Activated CD8-positive, alpha-beta T cell treated with anti-CD3 and anti-CD28 coated beads for 36 hours (primary cell): ENCODE measurements around the gene STRA8. TPM values are rescaled to one million over a fixed set of nuclear protein-coding genes. Genes with fewer than 3 reads are reported as not detected.

Experiments used
- ATAC-seq: fragments of 200-7000 bp; cut with Tn5 transposase; one replicate; pipeline ENCODE4 v1.10.0; 2021; ENCODE audit warnings: mild to moderate bottlenecking, moderate library complexity
- CTCF ChIA-PET: fragments of 350-600 bp; sonication (Branson Sonifier 250); formaldehyde crosslinking; loops from one replicate; lab custom pipeline; 2021; ENCODE audit warnings: antibody characterized with exemption; lab: Charles Lee
- POLR2A ChIA-PET: fragments of 350-600 bp; sonication (Branson Sonifier 250); formaldehyde crosslinking; loops from one replicate; lab custom pipeline; 2021; ENCODE audit warnings: antibody characterized with exemption; lab: Charles Lee
- DNase-seq: peaks from one replicate; pipeline ENCODE4 v3.0.0-alpha.2; 2020
- H3K27ac Mint-ChIP-seq: one replicate; pipeline ENCODE4 v1.8.0; 2021; ENCODE audit warnings: mild to moderate bottlenecking, mixed read lengths
- H3K27me3 Mint-ChIP-seq: one replicate; pipeline ENCODE4 v1.8.0; 2021; ENCODE audit warnings: mixed read lengths
- H3K36me3 Mint-ChIP-seq: one replicate; pipeline ENCODE4 v1.8.0; 2021; ENCODE audit warnings: low read depth, mixed read lengths
- H3K4me1 Mint-ChIP-seq: one replicate; pipeline ENCODE4 v1.8.0; 2021; ENCODE audit warnings: low read depth, mixed read lengths
- H3K4me3 Mint-ChIP-seq: one replicate; pipeline ENCODE4 v1.8.0; 2021; ENCODE audit warnings: mild to moderate bottlenecking, moderate library complexity, mixed read lengths
- H3K9me3 Mint-ChIP-seq: one replicate; pipeline ENCODE4 v1.8.0; 2021; ENCODE audit warnings: mixed read lengths
- CTCF ChIP-seq: fragments of 200-600 bp; IDR thresholded peaks from one replicate; pipeline ENCODE4 v1.8.0; 2022; ENCODE audit warnings: antibody characterized with exemption, mild to moderate bottlenecking
- intact Hi-C: fragments of 100-400 bp; cut with micrococcal nuclease; formaldehyde crosslinking; loops from one replicate; pipeline ENCODE4 v1.10.0; 2022
- total RNA-seq, 2 experiments: library from RNA; stranded (reverse); gene quantifications; one replicate each; pipeline ENCODE4 v1.2.3, GENCODE V29; 2021

STRA8 gene
- total RNA-seq, 2 experiments from 2014 or later, result not detected

GRCh38 chr7:135283959-135284638, 50.5 kb downstream of the STRA8 start:
- Mint-ChIP-seq H3K27me3 (peaks cover 5% of the 10 kb centered on the region), H3K27ac (no peak overlapping the region), H3K4me1 (peaks cover 8% of the 10 kb centered on the region), H3K4me3 (no peak overlapping the region), H3K9me3 (no peaks in the 10 kb centered on the region), H3K36me3 (no peaks in the 10 kb centered on the region)
- DNase-seq (no peak), ATAC-seq (no peak)
- ChIA-PET POLR2A (no interaction called here), CTCF (interaction anchor here (1.0 kb wide), 1 partner anchor 34 kb away, joined by 3 read pairs; no protein-coding TSS in a partner anchor)
- no peak for TF ChIP-seq CTCF
- intact Hi-C loops, result loop anchor here (5.0 to 10.0 kb wide), 3 partner anchors 53 to 271 kb away; partner anchors contain the start of genes CNOT4 and NUP205

GRCh38 chr7:135285547-135286233, 52.1 kb downstream of the STRA8 start:
- no peak overlapping the region for H3K4me3 Mint-ChIP-seq
- H3K9me3 Mint-ChIP-seq, result no peaks in the 10 kb centered on the region
- ChIA-PET CTCF (interaction anchor here (1.1 to 2.3 kb wide), 4 partner anchors 11 to 360 kb away, joined by 4 to 6 read pairs (median 5); no protein-coding TSS in a partner anchor), POLR2A (interaction anchor here (0.7 kb wide), 1 partner anchor 50 kb away, joined by 3 read pairs; no protein-coding TSS in a partner anchor)
- H3K27ac Mint-ChIP-seq, result no peak overlapping the region
- ATAC-seq (no peak), DNase-seq (no peak)
- peaks cover 3% of the 10 kb centered on the region for H3K27me3 Mint-ChIP-seq
- H3K4me1 Mint-ChIP-seq, result peaks cover 8% of the 10 kb centered on the region
- no peaks in the 10 kb centered on the region for H3K36me3 Mint-ChIP-seq
- TF ChIP-seq CTCF, result no peak
- intact Hi-C loops, result loop anchor here (10.0 kb wide), 1 partner anchor 269 kb away; the partner anchor contains the start of gene NUP205

- CTCF ChIA-PET, result interaction anchor here (1.0 to 2.3 kb wide), 3 partner anchors 13 to 358 kb away, joined by 3 to 6 read pairs (median 6); no protein-coding TSS in a partner anchor
- Mint-ChIP-seq H3K27ac (no peak overlapping the region), H3K4me1 (peaks cover 4% of the 10 kb centered on the region), H3K9me3 (no peaks in the 10 kb centered on the region), H3K27me3 (no peaks in the 10 kb centered on the region), H3K4me3 (no peak overlapping the region), H3K36me3 (no peaks in the 10 kb centered on the region)
- intact Hi-C loops, result loop anchor here (10.0 kb wide), 1 partner anchor 268 kb away; the partner anchor contains the start of gene NUP205
- POLR2A ChIA-PET, result no interaction called here
- DNase-seq (no peak), ATAC-seq (no peak)
- TF ChIP-seq CTCF, result no peak
These were observed 53.2 kb downstream of the STRA8 start for GRCh38 chr7:135286876-135287275.

GRCh38 chr7:135290594-135290993, 57.0 kb downstream of the STRA8 start:
- POLR2A ChIA-PET, result no interaction called here
- no peak for TF ChIP-seq CTCF
- intact Hi-C loops, result no loop called here

More at GRCh38 chr7:135290594-135290993, 57.0 kb downstream of the STRA8 start:
- Mint-ChIP-seq H3K27me3 (no peaks in the 10 kb centered on the region), H3K27ac (no peak overlapping the region), H3K4me1 (no peaks in the 10 kb centered on the region), H3K4me3 (no peak overlapping the region), H3K36me3 (no peaks in the 10 kb centered on the region), H3K9me3 (no peaks in the 10 kb centered on the region)
- ATAC-seq (no peak), DNase-seq (no peak)
- CTCF ChIA-PET, result no interaction called here
